Trophoblast cell (in vitro differentiated cells and primary cell): ENCODE data around the gene PBXIP1.

Experiments used
- DNase-seq, 2 donors: peaks; one replicate each; pipeline ENCODE4 v3.0.0-alpha.2; 2016
- H2AFZ ChIP-seq: 2 replicates; pipeline ENCODE4 v1.6.1; 2013; ENCODE audit warnings: low read length, moderate library complexity, mild to moderate bottlenecking; ENCODE audit not compliant: insufficient read depth, poor library complexity
- H2AK5ac ChIP-seq: 2 replicates; pipeline ENCODE4 v1.6.1; 2013; ENCODE audit warnings: mild to moderate bottlenecking, low read length
- H2BK120ac ChIP-seq: 2 replicates; pipeline ENCODE4 v1.6.1; 2013; ENCODE audit warnings: low read length, mild to moderate bottlenecking, moderate library complexity; ENCODE audit not compliant: insufficient read depth, poor library complexity
- H2BK12ac ChIP-seq: 2 replicates; pipeline ENCODE4 v1.6.1; 2013; ENCODE audit warnings: mild to moderate bottlenecking, low read length, moderate library complexity
- H2BK5ac ChIP-seq: 2 replicates; pipeline ENCODE4 v1.6.1; 2013; ENCODE audit warnings: low read length, low read depth, moderate library complexity, mild to moderate bottlenecking; ENCODE audit not compliant: poor library complexity
- H3K14ac ChIP-seq: 2 replicates; pipeline ENCODE4 v1.6.1; 2013; ENCODE audit warnings: mild to moderate bottlenecking, low read length
- H3K18ac ChIP-seq: 2 replicates; pipeline ENCODE4 v1.6.1; 2013; ENCODE audit warnings: mild to moderate bottlenecking, low read length
- H3K23ac ChIP-seq: 2 replicates; pipeline ENCODE4 v1.6.1; 2013; ENCODE audit warnings: low read length
- H3K27ac ChIP-seq: 2 replicates; pipeline ENCODE4 v1.5.1; 2013; ENCODE audit warnings: low read depth, mild to moderate bottlenecking, inconsistent platforms, low read length, moderate library complexity
- H3K27me3 ChIP-seq: 2 replicates; pipeline ENCODE4 v1.6.1; 2013; ENCODE audit warnings: inconsistent platforms, mild to moderate bottlenecking, low read length, moderate library complexity; ENCODE audit not compliant: insufficient read depth
- H3K36me3 ChIP-seq, 2 experiments: 1 replicate in 1 of 2; 2 replicates in 1 of 2; pipeline ENCODE4 v1.6.1; 2013; ENCODE audit warnings: low read length in 2 of 2, mild to moderate bottlenecking in 2 of 2, moderate library complexity in 1 of 2; ENCODE audit not compliant: insufficient read depth in 2 of 2, control insufficient read depth in 1 of 2
- H3K4ac ChIP-seq: 2 replicates; pipeline ENCODE4 v1.6.1; 2013; ENCODE audit warnings: low read depth, mild to moderate bottlenecking, low read length, moderate library complexity
- H3K4me1 ChIP-seq, 2 experiments: 1 replicate in 1 of 2; 2 replicates in 1 of 2; pipeline ENCODE4 v1.6.1; 2013; ENCODE audit warnings: low read length in 2 of 2, mild to moderate bottlenecking in 2 of 2, moderate library complexity in 1 of 2; ENCODE audit not compliant: insufficient read depth in 2 of 2, control insufficient read depth in 1 of 2
- H3K4me2 ChIP-seq: 2 replicates; pipeline ENCODE4 v1.6.1; 2013; ENCODE audit warnings: inconsistent platforms, mild to moderate bottlenecking, low read length, moderate library complexity
- H3K4me3 ChIP-seq: 2 replicates; pipeline ENCODE4 v1.5.1; 2013; ENCODE audit warnings: mild to moderate bottlenecking, low read depth, low read length, inconsistent platforms
- H3K79me1 ChIP-seq: one replicate; pipeline ENCODE4 v1.6.1; 2013; ENCODE audit warnings: low read length
- H3K79me2 ChIP-seq: 2 replicates; pipeline ENCODE4 v1.6.1; 2013; ENCODE audit warnings: low read length, mild to moderate bottlenecking; ENCODE audit not compliant: control insufficient read depth, insufficient read depth, poor library complexity
- H3K9ac ChIP-seq: 2 replicates; pipeline ENCODE4 v1.6.1; 2013; ENCODE audit warnings: mild to moderate bottlenecking, low read length
- H3K9me3 ChIP-seq: 2 replicates; pipeline ENCODE4 v1.6.1; 2013; ENCODE audit warnings: low read depth, mild to moderate bottlenecking, control low read depth, inconsistent platforms, low read length; ENCODE audit not compliant: insufficient read depth
- H4K12ac ChIP-seq: 2 replicates; pipeline ENCODE4 v1.6.1; 2013; ENCODE audit warnings: low read depth, mild to moderate bottlenecking, low read length, moderate library complexity
- H4K8ac ChIP-seq: 2 replicates; pipeline ENCODE4 v1.6.1; 2013; ENCODE audit warnings: low read depth, mild to moderate bottlenecking, low read length, moderate library complexity
- H4K91ac ChIP-seq: one replicate; pipeline ENCODE4 v1.6.1; 2013; ENCODE audit warnings: low read depth, mild to moderate bottlenecking, low read length, moderate library complexity
- WGBS: extraction: QIAGEN DNeasy Blood & Tissue Kit; methylation state at CpG from one replicate; pipeline ENCODE4 v1.1.7; 2013; ENCODE audit warnings: missing lambda C conversion rate; ENCODE audit not compliant: insufficient read length, insufficient coverage; ENCODE audit errors: extremely low coverage; 5-methylcytosine and 5-hydroxymethylcytosine counted together

The PBXIP1 gene

GRCh38 chr1:154953611-154954038, 2.3 kb downstream of the PBXIP1 start:
- Histone ChIP-seq H3K14ac (no peak overlapping the region), H3K23ac (no peak overlapping the region), H3K4me3 (no peak overlapping the region), H3K79me2 (no peaks in the 10 kb centered on the region), H2BK120ac (no peak overlapping the region), H3K27ac (no peak overlapping the region), H2BK12ac (no peak overlapping the region), H3K9ac (no peak overlapping the region), H3K4me2 (no peak overlapping the region), H2AFZ (no peak overlapping the region), H3K18ac (no peak overlapping the region), H3K9me3 (no peaks in the 10 kb centered on the region), H3K27me3 (no peaks in the 10 kb centered on the region), H4K91ac (no peak overlapping the region), H3K36me3 (peaks cover 7 to 15% of the 10 kb centered on the region in 2 experiments), H3K4me1 (peaks cover 11 to 18% of the 10 kb centered on the region in 2 experiments), H3K4ac (no peak overlapping the region), H3K79me1 (peaks cover 2% of the 10 kb centered on the region), H2BK5ac (no peak overlapping the region), H4K8ac (no peak overlapping the region), H4K12ac (no peak overlapping the region), H2AK5ac (no peak overlapping the region)
- no peak for DNase-seq
- WGBS = no CpG with 5 or more reads among the region's 2 CpGs

- WGBS = no CpG with 5 or more reads among the region's 6 CpGs
- H2BK5ac ChIP-seq = no peak overlapping the region
- H3K4ac ChIP-seq = no peak overlapping the region
- peaks cover 2% of the 10 kb centered on the region for H3K79me1 ChIP-seq
- no peak for DNase-seq
- H3K9me3 ChIP-seq = no peaks in the 10 kb centered on the region
- H3K9ac ChIP-seq = no peak overlapping the region
- no peak overlapping the region for H3K14ac ChIP-seq
- no peak overlapping the region for H3K23ac ChIP-seq
- H3K4me2 ChIP-seq = no peak overlapping the region
- no peak overlapping the region for H4K12ac ChIP-seq
- H2BK120ac ChIP-seq = no peak overlapping the region
- H3K27me3 ChIP-seq = no peaks in the 10 kb centered on the region
- peaks cover 13 to 16% of the 10 kb centered on the region in 2 experiments for H3K36me3 ChIP-seq
- no peak overlapping the region for H3K27ac ChIP-seq
- H4K91ac ChIP-seq = no peak overlapping the region
- no peaks in the 10 kb centered on the region for H3K79me2 ChIP-seq
- no peak overlapping the region for H3K18ac ChIP-seq
- H4K8ac ChIP-seq = no peak overlapping the region
- H2AK5ac ChIP-seq = no peak overlapping the region
- no peak overlapping the region for H2BK12ac ChIP-seq
- peaks cover 11 to 18% of the 10 kb centered on the region in 2 experiments for H3K4me1 ChIP-seq
- no peak overlapping the region for H2AFZ ChIP-seq
- H3K4me3 ChIP-seq = no peak overlapping the region
These were observed 3.2 kb downstream of the PBXIP1 start for GRCh38 chr1:154952664-154953063.

- Histone ChIP-seq H2BK5ac (no peak overlapping the region), H3K23ac (no peak overlapping the region), H4K8ac (no peak overlapping the region), H2AK5ac (no peak overlapping the region), H3K9ac (no peak overlapping the region), H3K4me1 (peaks cover 11 to 15% of the 10 kb centered on the region in 2 experiments), H3K79me1 (peaks cover 2% of the 10 kb centered on the region), H2BK120ac (no peak overlapping the region), H3K9me3 (no peaks in the 10 kb centered on the region), H3K4me2 (no peak overlapping the region), H3K27ac (no peak overlapping the region), H2BK12ac (no peak overlapping the region), H3K27me3 (no peaks in the 10 kb centered on the region), H4K91ac (no peak overlapping the region), H3K14ac (no peak overlapping the region), H3K79me2 (no peaks in the 10 kb centered on the region), H3K36me3 (peaks cover 18 to 21% of the 10 kb centered on the region in 2 experiments), H3K4ac (no peak overlapping the region), H3K18ac (no peak overlapping the region), H4K12ac (no peak overlapping the region), H2AFZ (no peak overlapping the region), H3K4me3 (no peak overlapping the region)
- no peak for DNase-seq
- WGBS = no CpG with 5 or more reads among the region's 15 CpGs
These were observed 3.8 kb downstream of the PBXIP1 start for GRCh38 chr1:154951901-154952657.

GRCh38 chr1:154948079-154948478, 7.8 kb downstream of the PBXIP1 start:
- no peak overlapping the region for H2BK5ac ChIP-seq
- no peak overlapping the region for H3K9ac ChIP-seq
- H3K14ac ChIP-seq = no peak overlapping the region
- H2BK120ac ChIP-seq = no peak overlapping the region
- no peaks in the 10 kb centered on the region for H3K79me1 ChIP-seq
- no peak overlapping the region for H4K91ac ChIP-seq
- no peak overlapping the region for H3K23ac ChIP-seq
- H4K8ac ChIP-seq = no peak overlapping the region
- DNase-seq = no peak
- WGBS = no CpG with 5 or more reads among the region's 11 CpGs
- H3K18ac ChIP-seq = no peak overlapping the region
- H3K4me2 ChIP-seq = no peak overlapping the region
- no peaks in the 10 kb centered on the region for H3K27me3 ChIP-seq
- H2AK5ac ChIP-seq = no peak overlapping the region
- no peaks in the 10 kb centered on the region for H3K4me1 ChIP-seq
- H4K12ac ChIP-seq = no peak overlapping the region
- no peak overlapping the region for H3K27ac ChIP-seq
- H3K36me3 ChIP-seq = peaks cover 29 to 38% of the 10 kb centered on the region in 2 experiments
- H3K4me3 ChIP-seq = no peak overlapping the region
- H2BK12ac ChIP-seq = no peak overlapping the region
- no peak overlapping the region for H2AFZ ChIP-seq
- H3K4ac ChIP-seq = no peak overlapping the region
- no peaks in the 10 kb centered on the region for H3K9me3 ChIP-seq
- no peaks in the 10 kb centered on the region for H3K79me2 ChIP-seq
